Activated CD4-positive, alpha-beta T cell treated with anti-CD3 and anti-CD28 coated beads for 1 hour (primary cell): ENCODE results near the gene SAT2.
"Not testable (repeated sequence)": the region's sequence is repeated elsewhere in the genome, so short reads cannot be mapped to it uniquely, and the experiment has no call there.

Experiments used
- DNase-seq: peaks from one replicate; pipeline ENCODE4 v3.0.0-alpha.2; 2020

The SAT2 gene

DNA sequence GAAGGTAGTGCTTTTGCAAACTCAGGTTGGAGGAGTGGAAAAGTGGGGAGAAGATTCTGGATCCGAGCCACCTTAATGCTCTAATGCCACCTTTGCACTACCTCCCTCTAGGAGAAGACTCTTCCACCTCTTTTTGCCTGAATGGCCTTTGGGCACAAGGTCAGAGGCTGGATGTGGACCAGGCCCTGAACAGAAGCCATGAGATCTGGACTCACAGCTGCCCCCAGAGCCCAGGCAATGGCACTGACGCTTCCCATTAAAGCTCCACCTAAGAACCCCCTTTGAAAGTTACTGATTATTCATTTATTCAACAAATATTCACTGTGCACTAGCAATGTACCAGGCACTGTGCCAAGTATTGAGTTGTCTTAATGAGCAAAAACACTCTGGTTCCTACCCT, 5.5 kb upstream of the SAT2 start:
- no peak for DNase-seq

DNA sequence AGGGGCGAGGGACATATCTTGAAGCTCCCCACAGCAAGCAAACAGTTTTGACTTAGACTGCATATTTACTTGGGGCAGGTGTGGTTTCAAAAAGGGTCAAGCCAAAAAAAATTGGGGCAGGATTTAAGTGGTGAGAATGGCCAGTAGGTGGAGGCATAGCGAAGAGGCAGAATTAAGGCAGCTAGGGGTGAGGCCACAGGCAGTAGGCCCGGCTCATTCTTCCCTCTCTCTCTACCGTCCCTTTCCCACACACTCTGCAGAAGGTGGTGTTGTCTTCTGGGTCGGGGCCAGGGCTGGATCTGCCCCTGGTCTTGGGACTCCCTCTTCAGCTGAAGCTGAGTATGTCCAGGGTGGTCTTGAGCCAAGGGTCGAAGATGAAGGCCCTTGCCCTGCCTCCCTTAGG, 4.9 kb upstream of the SAT2 start:
- no peak for DNase-seq

DNA sequence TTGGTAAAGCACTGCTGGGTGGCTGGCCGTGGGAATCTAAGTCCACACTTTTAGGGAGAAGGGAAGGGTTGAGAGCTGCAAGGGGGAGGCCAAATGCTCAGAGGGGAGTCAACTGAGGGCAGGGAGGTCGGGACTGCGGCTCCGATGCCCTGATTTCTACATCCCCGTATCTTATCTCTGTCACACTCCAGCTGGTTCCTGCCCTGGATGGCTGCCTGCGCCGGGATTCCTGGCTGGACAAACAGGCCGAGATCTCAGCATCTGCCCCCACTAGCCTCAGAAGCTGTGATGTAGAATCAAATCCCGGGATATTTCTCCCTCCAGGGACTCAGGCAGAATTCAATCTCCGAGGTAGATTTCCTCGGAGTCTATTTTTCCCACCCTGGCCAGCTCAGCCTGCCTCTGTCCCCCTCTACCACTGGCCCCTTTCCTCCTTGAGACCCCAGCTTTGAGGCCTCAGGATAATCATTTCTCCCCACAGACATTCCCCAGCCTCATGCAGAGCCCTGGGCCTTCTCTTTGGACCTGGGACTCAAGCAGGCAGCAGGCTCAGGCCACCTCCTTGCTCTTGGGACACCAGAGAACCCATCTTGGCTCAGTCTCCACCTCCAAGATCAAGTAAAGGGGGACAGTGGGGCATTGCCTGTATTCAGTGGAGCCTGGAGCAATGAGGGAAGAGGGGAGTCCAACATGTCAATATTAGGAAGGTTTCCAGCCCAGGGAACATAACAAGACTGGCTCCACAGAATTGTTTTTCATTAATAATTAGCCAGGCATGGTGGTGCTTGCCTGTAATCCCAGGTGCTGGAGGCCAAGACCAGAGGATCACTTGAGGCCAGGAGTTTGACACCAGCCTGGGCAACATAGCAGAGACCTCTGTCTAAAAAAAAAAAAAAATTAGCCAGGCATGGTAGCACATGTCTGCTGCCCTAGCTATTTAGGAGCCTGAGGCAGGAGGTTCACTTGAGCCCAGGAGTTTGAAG, 4.1 kb upstream of the SAT2 start:
- no peak for DNase-seq

DNA sequence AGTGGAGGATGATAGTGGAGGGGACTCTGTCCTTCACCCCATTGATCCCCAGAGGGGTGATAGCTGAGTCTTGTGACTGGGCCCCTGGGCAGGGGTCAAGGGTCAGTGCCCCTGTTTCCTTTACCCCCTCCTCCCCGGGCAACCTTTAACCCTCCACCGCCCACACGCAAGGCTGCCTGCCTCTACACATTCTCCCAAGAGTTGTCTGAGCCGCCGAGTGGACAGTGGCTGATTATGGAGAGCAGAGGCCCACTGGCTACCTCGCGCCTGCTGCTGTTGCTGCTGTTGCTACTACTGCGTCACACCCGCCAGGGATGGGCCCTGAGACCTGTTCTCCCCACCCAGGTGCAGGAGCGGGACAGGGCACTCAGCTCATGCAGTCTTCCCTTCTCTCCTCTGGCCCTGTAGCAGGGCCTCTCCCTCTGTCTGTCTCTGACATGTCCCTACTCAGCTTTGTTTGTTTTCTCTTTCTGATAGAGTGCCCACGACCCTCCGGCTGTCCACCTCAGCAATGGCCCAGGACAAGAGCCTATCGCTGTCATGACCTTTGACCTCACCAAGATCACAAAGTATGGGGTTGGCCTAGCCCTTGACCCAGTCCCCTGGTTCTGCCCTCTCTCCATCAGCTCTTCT, 2.4 kb upstream of the SAT2 start, which contains the start of gene SHBG:
TSS of gene SHBG (plus strand) at position 197 of the 633 bp plus-strand sequence. CDS start at position 235, 38 bp downstream.
- no peak for DNase-seq

DNA sequence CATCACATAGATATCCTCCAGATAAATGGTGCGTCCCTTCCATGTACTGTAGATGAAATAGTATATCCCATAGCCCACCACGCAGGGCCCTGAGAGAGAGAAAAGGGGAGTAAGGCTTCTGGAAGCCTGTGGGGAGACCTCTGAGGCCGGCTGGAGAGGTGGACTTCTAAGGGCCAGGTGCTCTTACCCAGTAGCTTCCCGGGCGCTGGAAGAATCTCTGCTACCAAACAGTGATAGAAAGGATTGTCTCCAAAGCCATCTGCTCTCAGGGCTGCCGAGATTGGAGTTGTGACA, 718 bp downstream of the SAT2 start:
- no peak for DNase-seq

DNA sequence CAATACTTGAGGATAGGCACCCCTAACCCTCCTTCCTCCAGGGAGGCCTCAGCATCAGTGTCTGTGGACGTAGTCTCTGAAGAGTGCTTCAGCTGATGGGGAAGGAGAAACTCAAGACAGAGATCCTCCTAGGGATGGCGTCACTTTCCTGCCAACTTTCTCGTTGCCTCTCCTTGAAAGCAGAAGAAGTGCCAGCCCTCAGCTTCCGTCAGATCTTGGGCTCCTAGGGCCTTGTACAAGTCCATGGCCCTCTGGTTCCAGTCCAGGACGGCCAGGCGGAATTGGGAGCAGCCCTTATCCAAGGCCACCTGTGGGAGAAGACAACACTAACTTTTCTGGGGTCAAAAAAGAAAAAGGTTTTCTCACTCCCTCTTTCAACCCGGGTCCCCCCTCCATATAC, 1.3 kb downstream of the SAT2 start:
- no peak for DNase-seq

DNA sequence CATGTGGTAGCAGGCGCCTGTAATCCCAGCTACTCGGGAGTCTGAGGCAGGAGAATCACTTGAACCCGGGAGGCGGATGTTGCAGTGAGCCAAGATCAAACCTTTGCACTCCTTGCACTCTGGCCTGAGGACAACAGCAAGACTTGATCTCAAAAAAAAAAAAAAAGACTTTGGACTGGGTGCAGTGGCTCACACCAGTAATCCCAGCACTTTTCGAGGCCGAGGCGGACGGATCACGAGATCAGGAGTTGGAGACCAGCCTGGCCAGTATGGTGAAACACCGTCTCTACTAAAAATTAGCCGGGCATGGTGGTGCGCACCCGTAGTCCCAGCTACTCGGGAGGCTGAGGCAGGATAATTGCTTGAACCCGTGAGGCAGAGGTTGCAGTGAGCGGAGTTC, 1.9 kb downstream of the SAT2 start:
- not testable (repeated sequence) for DNase-seq

DNA sequence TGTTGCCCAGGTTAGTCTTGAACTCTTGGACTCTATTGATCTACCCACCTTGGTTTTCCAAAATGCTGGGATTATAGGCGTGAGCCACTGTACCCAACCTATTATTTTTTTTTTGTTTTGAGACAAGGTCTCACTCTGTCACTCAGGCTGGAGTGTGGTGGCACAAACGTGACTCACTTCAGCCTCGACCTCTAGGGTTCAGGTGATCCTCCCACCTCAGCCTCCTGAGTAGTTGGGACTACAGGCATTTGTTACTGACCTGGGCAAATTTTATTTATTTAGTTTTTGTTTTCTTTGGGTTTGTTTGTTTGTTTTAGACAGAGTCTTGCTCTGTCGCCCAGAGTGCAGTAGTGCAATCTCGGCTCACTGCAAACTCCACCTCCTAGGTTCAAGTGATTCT, 4.0 kb downstream of the SAT2 start:
- no peak for DNase-seq

DNA sequence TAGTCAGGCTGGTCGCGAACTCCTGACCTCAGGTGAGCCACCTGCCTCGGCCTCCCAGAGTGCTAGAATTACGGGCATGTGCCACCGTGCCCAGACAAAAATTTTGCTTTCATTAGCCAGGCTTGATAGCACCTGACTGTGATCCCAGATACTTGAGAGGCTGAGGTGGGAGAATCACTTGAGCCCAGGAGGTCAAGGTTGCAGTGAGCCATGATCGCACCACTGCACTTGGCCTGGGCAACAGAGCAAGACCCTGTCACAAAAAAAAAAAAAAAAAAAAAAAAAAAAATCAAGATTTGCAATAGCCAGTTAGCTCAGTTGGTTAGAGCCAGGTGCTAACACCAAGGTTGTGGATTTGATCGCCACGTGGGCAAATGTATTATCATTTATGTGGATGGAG, 6.8 kb downstream of the SAT2 start:
- DNase-seq: no peak

DNA sequence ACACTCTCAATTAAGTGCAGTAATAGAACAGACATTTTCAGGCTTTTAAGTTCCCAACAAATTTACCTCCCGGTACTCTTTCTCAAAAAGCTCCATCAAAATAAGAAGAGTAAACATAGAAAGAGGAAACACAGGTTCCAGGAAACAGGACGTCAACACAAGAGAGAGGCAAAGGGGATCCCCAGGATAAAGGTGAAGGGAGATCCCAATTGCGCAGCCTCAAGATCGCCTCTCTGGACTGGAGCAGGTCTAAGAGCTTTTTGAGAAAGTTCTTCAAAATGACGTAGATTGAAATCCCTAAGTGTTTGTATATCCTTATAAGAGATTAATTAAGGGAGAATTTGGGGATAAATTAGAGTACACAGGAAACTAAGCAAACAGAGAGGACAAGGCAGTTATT, 9.0 kb downstream of the SAT2 start:
- no peak for DNase-seq

DNA sequence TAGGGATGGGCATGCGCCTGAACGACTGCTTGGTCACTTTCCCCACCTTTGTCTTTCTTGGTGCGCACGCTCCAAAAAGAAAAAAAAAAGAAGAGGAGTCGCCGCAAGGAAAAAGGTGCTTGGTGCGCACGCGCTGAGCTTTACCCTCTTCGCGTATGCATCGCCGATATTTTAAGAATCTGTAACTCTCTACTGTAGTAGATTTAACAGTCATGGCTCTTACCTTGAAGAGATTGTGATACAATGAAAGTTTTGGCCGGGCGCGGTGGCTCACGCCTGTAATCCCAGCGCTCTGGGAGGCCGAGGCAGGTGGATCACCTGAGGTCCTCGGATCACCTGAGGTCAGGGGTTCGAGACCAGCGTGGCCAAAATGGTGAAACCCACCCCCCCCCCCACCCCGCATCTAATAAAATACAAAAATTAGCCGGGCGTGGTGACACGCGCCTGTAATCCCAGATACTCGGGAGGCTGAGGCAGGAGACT, 12.3 kb downstream of the SAT2 start:
- DNase-seq: no peak

DNA sequence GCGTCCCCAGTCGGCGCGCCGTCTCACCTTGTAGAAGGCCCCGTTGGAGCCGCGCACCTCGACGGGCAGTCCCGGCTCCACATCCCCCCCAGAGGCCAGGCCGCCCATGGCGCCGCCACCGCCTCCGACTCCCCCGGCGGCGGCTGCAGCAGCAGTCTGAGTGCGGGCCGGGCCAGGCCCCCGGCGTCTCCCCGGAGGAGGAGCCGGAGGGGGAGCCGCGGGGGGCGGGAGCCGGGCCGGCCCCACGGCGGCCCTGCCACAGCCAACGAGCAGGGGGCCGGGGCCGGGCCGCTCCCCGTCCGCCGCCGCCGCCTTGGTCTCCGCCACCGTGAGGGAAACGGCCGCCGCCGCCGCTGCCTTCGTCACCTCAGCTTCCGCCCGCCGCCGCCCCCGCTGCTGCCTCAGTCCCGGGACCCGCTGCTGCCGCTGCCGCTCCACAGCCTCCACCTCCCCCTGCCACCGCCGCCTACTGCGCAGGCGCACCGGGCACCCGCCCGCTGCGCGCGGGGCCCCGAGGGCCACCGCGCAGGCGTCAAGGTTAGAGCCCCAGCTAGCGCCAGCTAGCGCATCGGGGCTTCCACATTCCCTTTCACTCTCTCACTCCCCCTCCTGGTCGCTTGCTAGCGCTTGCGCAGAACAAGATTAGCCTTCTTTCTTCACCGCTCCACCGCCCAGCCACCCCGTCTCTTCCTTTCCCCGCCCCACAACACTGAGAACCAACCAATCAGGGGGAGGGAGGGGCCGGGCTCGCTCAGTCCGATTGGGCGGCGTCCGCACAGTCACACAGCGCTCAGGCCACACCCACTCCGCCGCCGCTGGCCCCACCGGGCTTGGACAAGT, 13.0 kb downstream of the SAT2 start, which contains the start of gene FXR2:
TSS of gene FXR2 (minus strand) at position 473 of the 840 bp plus-strand sequence. CDS start at position 108, 365 bp downstream.
- peak; percentile 97 for DNase-seq

DNA sequence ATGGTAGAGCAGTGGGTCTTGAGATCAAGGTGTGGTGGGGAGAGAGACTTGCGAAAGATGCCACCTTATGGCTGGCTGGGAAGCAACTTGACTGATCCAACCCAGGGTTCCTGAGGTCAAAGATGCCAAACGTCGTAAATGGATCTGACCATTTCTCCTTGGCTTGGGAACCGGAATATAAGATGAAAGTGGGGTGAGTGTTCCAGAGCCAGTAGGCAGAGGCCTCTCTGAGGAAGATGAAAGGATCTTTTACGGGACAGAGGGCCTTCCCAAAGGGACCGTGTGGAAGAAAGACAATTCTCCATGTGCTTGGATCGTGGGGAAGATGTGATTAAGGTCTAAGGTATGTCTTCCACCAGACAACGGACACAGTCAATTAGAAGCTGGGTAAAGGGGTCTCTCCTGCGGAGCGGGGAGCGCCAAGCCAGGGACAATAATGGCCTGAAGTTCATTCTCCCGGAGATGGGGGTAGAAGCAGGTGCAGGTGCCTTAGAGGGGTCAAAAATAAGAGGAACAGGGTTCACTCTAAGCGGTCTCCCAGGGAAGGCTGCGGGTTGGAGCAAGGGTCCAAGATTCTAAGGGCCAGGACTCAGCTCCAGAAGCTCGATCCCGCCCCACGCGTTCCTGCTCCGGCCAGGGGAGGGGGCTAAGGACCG, 13.7 kb downstream of the SAT2 start:
- no peak for DNase-seq

DNA sequence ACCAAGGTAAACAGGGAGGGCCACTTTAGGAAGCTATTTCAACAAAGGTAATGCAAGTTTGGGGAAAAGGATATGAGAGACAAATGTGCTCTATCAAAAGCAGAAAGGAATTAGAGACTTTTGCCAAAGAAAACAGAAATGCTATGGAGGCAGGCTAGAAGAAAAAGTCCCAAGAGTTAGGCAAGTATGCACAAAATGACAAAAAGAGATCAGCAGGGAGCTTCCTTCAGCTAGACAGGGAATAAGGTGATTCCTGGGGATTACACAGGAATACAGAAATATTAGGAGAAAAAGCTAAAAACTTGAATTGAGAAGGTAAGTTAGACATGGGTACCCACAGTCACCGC, 15.4 kb downstream of the SAT2 start:
- DNase-seq: no peak

DNA sequence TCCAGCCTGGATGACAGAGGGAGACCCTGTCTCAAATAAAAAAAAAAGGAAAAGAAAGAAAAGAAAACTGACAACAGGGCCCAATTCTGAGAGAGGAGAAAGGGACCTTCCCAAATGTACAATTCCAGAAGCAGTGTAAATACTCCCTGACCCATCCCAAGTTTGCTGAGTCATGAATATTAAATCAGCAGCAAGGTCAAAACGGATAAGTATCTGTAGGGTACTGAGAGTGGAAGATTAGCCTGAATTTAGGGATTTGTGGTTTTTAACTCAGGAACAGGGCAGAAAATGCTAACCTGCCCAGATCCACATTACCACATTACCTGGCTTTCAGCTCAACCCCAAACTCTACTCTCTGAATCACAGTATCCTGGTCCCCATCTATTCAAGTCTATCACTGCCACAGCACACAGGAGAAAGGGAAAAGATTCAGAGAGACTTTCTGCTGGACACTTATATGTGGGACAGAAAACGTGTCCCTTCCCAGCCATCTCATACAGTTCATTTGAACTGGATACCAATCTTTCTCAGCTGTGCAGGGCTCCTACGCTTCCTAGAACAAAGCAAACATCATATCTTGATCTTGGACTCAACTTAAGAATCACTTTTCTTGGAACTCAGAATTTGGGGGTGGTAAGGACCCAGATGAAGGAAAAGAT, 15.9 kb downstream of the SAT2 start:
- no peak for DNase-seq

DNA sequence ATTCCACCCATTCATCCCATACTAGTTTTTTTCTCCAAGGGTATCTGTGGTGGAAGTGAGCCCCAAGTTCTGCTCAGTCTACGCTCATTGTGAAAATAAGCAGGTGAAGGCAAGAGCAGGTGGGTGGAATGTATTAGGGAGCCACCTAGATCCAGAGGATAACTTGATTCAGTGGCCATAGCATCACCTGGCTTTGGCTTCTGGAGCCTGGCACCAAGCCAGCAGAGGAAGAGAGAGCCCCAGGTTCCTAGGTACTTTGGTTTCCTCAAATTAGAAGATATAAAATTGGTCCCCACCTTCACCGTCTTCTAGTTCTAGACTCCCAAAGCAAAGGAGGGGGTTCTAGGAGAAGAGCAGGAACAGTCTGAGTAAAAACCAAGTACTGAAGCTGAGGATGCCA, 17.0 kb downstream of the SAT2 start:
- DNase-seq: no peak

DNA sequence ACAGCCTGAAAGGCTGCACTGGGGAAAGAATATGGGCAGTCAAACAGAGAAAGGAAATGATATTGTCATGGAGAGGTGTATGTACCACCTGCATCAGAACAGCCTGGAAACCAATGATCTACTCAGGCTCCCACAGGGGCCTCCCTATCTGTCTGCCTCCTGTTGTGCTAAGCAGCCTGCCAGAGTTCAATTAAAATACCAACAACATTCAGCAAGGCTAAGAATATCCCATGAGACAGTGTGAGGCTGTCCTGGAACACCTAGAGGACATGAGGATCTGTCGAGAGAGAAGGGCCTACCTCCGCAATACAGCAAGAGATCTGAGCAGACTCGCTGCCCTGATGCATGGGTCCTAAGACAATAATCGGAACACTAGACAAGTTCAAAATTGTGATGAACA, 21.3 kb downstream of the SAT2 start:
- no peak for DNase-seq

DNA sequence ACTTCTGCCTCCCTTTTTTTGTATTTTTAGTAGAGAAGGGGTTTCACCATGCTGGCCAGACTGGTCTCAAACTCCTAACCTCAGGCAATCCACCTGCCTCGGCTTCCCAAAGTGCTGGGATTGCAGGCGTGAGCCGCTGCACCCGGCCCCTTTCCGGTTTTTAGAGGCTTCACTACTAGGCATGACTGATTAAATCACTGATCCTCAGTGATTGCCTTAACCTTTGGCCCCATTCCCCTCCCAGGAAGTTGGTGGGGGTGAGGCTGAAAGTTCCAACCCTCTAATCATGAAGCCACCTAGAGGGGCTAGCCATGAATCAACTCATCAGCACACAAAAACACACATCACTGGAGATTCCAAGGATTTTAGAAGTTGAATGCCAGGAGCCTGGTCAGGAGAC, 30.1 kb downstream of the SAT2 start:
- not testable (repeated sequence) for DNase-seq

DNA sequence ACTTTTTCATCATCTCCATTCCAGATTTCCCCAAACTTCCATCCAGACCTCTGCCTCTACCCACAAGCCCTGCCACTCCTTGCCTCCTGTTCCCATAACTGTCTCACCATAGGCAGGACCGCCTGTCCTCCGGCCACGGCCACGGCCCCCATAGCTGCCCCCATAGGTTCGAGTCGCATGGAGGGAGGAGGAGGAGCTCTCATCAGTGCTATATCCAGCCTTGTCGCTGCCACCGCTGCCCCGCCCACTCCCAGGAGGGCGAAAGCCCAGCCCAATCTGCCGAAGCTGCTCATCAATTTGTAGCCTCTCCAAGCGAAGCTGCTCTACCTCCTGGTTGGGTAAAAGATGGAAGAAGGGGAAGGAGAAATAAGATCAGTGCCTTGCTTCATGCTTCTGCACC, 34.3 kb downstream of the SAT2 start:
- no peak for DNase-seq

DNA sequence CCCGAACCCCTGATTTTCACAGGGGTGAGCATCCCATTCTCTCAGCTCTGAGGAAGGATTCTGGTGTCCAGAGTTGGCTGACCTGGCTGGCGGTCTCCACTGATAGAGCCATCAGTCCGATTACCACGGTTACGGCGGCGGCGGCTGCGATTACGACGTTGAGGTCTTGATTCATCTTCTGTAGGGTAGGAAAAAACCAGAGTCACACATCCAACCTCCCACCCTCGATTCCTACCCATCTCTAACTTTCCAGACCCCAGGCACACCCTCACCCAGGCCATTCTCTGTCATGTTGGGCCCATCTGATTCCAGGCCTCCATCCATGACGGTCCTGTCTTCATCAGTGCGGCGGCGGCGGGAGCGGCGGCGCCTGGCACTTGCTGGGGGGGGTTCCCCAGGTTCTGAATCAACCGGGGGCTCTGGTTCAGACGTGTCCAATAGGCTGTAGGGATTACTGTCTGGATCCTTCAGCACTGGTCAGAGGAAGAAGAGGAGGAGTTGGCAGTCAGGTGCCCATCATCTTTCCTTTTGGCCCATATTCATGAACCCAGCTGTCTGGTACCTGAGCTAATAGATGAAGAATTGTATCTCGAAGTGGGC, 35.1 kb downstream of the SAT2 start:
- DNase-seq: no peak

DNA sequence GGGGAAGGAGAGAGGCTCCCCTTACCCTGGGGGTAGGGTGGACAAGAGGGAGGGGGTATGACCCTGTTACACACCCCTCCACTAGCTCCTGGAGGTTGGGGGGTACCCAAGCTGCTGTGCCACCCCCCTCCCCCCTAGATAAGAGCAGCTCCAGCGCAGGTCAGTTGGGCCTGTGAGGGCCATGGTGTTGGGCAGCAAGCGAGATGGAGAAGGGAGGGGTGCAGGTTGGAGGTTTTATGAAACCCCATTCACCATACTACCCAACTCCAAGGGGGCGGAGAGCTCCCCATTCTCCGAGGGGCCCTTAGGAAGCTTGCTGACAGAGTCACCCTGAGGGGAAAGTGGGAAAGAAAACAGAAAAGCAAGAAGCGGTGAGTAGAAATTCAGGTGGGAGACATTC, 36.0 kb downstream of the SAT2 start:
- no peak for DNase-seq

DNA sequence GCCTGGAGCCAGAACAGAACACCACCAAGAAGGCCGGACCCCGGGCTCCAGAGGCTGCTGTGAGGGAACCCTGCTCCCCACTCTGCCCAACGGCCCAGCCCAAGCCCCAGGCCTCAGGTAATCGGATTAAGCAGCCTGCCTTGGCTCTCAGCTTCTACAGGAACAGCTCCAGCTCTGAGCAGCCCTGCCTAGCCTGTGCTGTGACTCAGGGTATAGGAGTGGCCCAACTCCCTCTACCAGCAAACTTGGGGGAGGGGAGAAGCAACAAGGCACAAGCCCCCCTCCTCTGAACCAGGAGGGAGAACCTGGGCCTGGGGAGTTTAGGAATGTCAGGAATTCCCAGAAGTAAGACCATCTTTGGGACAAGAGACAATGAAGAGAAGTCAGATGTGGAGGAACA, 36.9 kb downstream of the SAT2 start:
- DNase-seq: no peak
